H1 (cell line): Measurements from ENCODE around the gene SP4.

Source experiments
- CREB1 ChIP-seq: IDR thresholded peaks from 2 replicates; pipeline ENCODE4 v1.6.1; 2012; ENCODE audit warnings: inconsistent platforms
- CTCF ChIP-seq, 3 experiments: IDR thresholded peaks; 1 replicate in 2 of 3; 2 replicates in 1 of 3; pipeline versions ENCODE4 v1.5.1 to v1.6.1; 2011; ENCODE audit warnings: low read length in 3 of 3, mild to moderate bottlenecking in 3 of 3, inconsistent platforms in 2 of 3, low read depth in 1 of 3, moderate library complexity in 1 of 3; ENCODE audit not compliant: insufficient read depth in 1 of 3; ENCODE audit errors: control extremely low read depth in 1 of 3
- EGR1 ChIP-seq: IDR thresholded peaks from 2 replicates; pipeline ENCODE4 v1.6.1; 2011; ENCODE audit warnings: low read depth, low read length, borderline replicate concordance
- EP300 ChIP-seq, 2 experiments: IDR thresholded peaks; 1 replicate in 1 of 2; 2 replicates in 1 of 2; pipeline ENCODE4 v1.6.1; 2011 to 2012; ENCODE audit warnings: low read depth in 2 of 2, low read length in 2 of 2, mild to moderate bottlenecking in 2 of 2, borderline replicate concordance in 1 of 2, inconsistent platforms in 1 of 2, moderate library complexity in 1 of 2
- EZH2 ChIP-seq: fragments of 200-600 bp; sonication (generic); IDR thresholded peaks from 2 replicates; pipeline ENCODE4 v1.7.1; 2012; ENCODE audit warnings: low read depth, mild to moderate bottlenecking, moderate library complexity, low read length, inconsistent platforms; ENCODE audit not compliant: severe bottlenecking
- HDAC2 ChIP-seq, 2 experiments: fragments of 300-600 bp in 1 of 2; sonication (generic) in 1 of 2; IDR thresholded peaks; 2 replicates each; pipeline ENCODE4 v1.6.1; 2011 to 2012; ENCODE audit warnings: low read depth in 2 of 2, low read length in 2 of 2, mild to moderate bottlenecking in 2 of 2, moderate library complexity in 2 of 2, borderline replicate concordance in 1 of 2, inconsistent platforms in 1 of 2
- POLR2A ChIP-seq, 2 experiments: IDR thresholded peaks; 1 replicate in 1 of 2; 2 replicates in 1 of 2; pipeline ENCODE4 v1.6.1; 2011; ENCODE audit warnings: low read depth in 2 of 2, low read length in 2 of 2, mild to moderate bottlenecking in 2 of 2; ENCODE audit errors: control extremely low read depth in 1 of 2
- POLR2AphosphoS5 ChIP-seq: IDR thresholded peaks from 2 replicates; pipeline ENCODE4 v1.6.1; 2011; ENCODE audit warnings: low read depth, low read length
- RNF2 ChIP-seq: fragments of 200-900, 300-1000 bp; sonication (generic); IDR thresholded peaks from 2 replicates; pipeline ENCODE4 v1.7.1; 2016; ENCODE audit warnings: borderline replicate concordance, low read depth, mild to moderate bottlenecking, antibody characterized with exemption, low read length; ENCODE audit not compliant: poor library complexity, severe bottlenecking; ENCODE audit errors: missing control alignments
- TEAD4 ChIP-seq: IDR thresholded peaks from 2 replicates; pipeline ENCODE4 v1.6.1; 2012; ENCODE audit warnings: low read depth, low read length, inconsistent platforms, mixed read lengths
- USF2 ChIP-seq: IDR thresholded peaks from 2 replicates; pipeline ENCODE4 v1.6.1; 2011; ENCODE audit warnings: low read length, improper control_type of control experiment

GRCh38 chr7:21504021-21504420 lies 76.1 kb downstream of the SP4 start:
- TF ChIP-seq EGR1 (no peak), CTCF (IDR thresholded peaks at IDR 0.05; ENCODE audit: control extremely low read depth in 1 of 3, insufficient read depth in 1 of 3, low read depth in 1 of 3, low read length in 3 of 3) (no peak), EP300 (IDR thresholded peaks at IDR 0.05; ENCODE audit: borderline replicate concordance in 1 of 2, low read depth in 2 of 2, low read length in 2 of 2) (no peak), POLR2A (IDR thresholded peaks at IDR 0.05; ENCODE audit: control extremely low read depth in 1 of 2, low read depth in 2 of 2, low read length in 2 of 2) (no peak), TEAD4 (no peak), RNF2 (no peak), POLR2AphosphoS5 (no peak), EZH2 (no peak), USF2 (no peak), CREB1 (no peak), HDAC2 (IDR thresholded peaks at IDR 0.05; ENCODE audit: borderline replicate concordance in 1 of 2, low read depth in 2 of 2, low read length in 2 of 2) (no peak)
